ENCODE results near the gene SPRYD4. TPM values are rescaled to one million over a fixed set of nuclear protein-coding genes. Genes with fewer than 3 reads are reported as not detected.
A peak's percentile ranks its signal among the peaks of the same experiment; 100 is the strongest.
"Not testable (repeated sequence)": the region's sequence is repeated elsewhere in the genome, so short reads cannot be mapped to it uniquely, and the experiment has no call there.

The SPRYD4 gene
- total and polyA plus RNA-seq, 10 of the 15 experiments (the other 5 are each of a cell fraction or from before 2014, with no cell fraction given), result 4.1 to 6.0 (median 5.1) TPM

DNA sequence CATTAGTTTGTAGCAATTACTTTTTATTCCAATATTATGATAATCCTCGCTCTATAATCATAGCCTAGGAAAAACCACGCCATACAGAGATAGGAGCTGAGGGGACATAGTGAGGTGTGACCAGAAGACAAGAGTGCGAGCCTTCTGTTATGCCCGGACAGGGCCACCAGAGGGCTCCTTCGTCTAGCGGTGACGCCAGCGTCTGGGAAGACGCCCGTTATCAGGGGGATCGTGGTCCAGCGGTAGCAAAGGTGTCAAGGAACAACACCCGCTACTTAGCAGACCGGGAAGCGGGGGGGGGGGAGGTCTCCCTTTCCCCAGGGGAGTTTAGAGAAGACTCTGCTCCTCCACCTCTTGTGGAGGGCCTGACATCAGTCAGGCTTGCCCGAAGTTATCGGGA lies 28.3 kb downstream of the SPRYD4 start:
- H3K79me2 ChIP-seq (ENCODE audit: control insufficient read depth, insufficient read depth, low read length); BruUV-seq (replicated peaks); H2AFZ ChIP-seq (ENCODE audit: control insufficient read depth, low read depth, low read length); DNase-seq (ENCODE audit: low read depth, low spot score); POLR2A ChIA-PET; H3K4me2 ChIP-seq (ENCODE audit: control insufficient read depth, insufficient read depth); in situ Hi-C loops (cut with MboI); H3K36me3 ChIP-seq (ENCODE audit: control insufficient read depth in 2 of 2, insufficient read depth in 2 of 2, low read length in 1 of 2); intact Hi-C loops (cut with micrococcal nuclease; ENCODE audit: unreplicated experiment); FAIRE-seq; H3K9me3 ChIP-seq (replicated peaks; ENCODE audit: control insufficient read depth, insufficient read depth, low read length); H3K4me1 ChIP-seq (ENCODE audit: control insufficient read depth, insufficient read depth, low read length); H3K27ac ChIP-seq (ENCODE audit: control insufficient read depth, insufficient read depth); H4K20me1 ChIP-seq (ENCODE audit: control insufficient read depth, insufficient read depth); H3K4me3 ChIP-seq; H3K9ac ChIP-seq (ENCODE audit: control insufficient read depth, insufficient read depth, low read length); H3K27me3 ChIP-seq (replicated peaks in 1 of 2; ENCODE audit: control insufficient read depth in 2 of 2, insufficient read depth in 2 of 2, low read length in 1 of 2); ATAC-seq: not testable (repeated sequence)
- TF ChIP-seq, protein P1, sequence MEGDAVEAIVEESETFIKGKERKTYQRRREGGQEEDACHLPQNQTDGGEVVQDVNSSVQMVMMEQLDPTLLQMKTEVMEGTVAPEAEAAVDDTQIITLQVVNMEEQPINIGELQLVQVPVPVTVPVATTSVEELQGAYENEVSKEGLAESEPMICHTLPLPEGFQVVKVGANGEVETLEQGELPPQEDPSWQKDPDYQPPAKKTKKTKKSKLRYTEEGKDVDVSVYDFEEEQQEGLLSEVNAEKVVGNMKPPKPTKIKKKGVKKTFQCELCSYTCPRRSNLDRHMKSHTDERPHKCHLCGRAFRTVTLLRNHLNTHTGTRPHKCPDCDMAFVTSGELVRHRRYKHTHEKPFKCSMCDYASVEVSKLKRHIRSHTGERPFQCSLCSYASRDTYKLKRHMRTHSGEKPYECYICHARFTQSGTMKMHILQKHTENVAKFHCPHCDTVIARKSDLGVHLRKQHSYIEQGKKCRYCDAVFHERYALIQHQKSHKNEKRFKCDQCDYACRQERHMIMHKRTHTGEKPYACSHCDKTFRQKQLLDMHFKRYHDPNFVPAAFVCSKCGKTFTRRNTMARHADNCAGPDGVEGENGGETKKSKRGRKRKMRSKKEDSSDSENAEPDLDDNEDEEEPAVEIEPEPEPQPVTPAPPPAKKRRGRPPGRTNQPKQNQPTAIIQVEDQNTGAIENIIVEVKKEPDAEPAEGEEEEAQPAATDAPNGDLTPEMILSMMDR (IDR thresholded peaks at IDR 0.05 in 2 of 3, conservative IDR thresholded peaks at IDR 0.05 in 1 of 3; ENCODE audit: control insufficient read depth in 2 of 3, extremely low read depth in 1 of 3, insufficient read depth in 1 of 3, low read depth in 3 of 3, low read length in 3 of 3), result peak; percentile 20 to 38 (median 24); a peak in 3 of 6 replicates
- peak; percentile 37; the same call in 1 of the 2 replicates for TF ChIP-seq CREM (IDR thresholded peaks at IDR 0.05; ENCODE audit: low read depth)
- TF ChIP-seq RAD21 (IDR thresholded peaks at IDR 0.05; ENCODE audit: insufficient read depth, low read depth, low read length), result peak; percentile 34; the same call in 1 of the 2 replicates
- CTCF ChIA-PET, result interaction anchor here (1.2 to 1.6 kb wide), 4 partner anchors 12 to 76 kb away, joined by 3 to 5 read pairs (median 3); no protein-coding TSS in a partner anchor
- 15% methylated on average over 14 of the region's 17 CpGs for WGBS (ENCODE audit: insufficient coverage, insufficient replicate concordance, low lambda C conversion rate, missing lambda C conversion rate)
- RAD21 ChIA-PET (ENCODE audit: unreplicated experiment), result interaction anchor here (1.2 kb wide), 2 partner anchors 140 to 305 kb away, joined by 3 to 4 read pairs; no protein-coding TSS in a partner anchor
- SMC1A ChIA-PET (ENCODE audit: uncharacterized antibody, unreplicated experiment), result interaction anchor here (1.0 to 1.2 kb wide), 3 partner anchors 23 to 758 kb away, joined by 3 to 4 read pairs (median 3); partner anchors contain the start of gene ZC3H10

DNA sequence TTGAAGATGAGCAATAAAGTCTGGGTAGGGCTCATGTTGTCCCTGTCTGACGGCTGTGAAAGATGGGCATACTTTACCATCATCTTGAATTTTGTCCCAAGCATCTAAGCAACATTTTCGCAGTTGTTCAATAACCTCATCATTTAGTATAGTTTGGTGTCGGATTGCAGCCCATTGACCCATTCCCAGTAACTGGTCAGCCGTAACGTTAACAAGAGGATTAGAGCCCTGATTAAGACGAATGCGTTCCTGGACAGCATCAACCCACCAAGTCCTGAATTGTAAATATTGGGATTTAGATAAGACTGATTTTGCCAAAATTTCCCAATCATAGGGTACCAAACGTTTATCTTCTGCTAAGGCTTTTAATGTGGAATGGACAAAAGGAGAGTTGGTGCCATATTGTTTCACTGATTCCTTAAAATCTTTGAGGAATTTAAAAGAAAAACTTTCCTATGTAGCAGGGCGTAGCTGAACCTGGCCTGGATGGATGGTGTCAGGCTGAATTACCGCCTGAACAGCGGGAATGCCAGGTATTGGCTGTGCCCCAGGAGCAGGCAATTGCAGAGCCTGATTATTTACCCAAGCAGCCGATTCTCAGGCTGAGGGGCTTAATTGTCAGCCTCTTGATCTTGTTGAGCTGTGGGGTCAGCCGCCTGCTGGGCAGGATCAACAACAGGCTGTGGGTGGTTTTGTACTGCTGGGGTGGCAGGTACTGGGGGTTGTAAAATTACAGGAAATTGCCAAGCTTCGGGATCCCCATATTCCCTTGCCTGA lies 29.9 kb downstream of the SPRYD4 start:
- RAD21 ChIA-PET (ENCODE audit: unreplicated experiment); H3K79me2 ChIP-seq (ENCODE audit: control insufficient read depth, insufficient read depth, low read length); H3K27ac ChIP-seq (ENCODE audit: control insufficient read depth, insufficient read depth); H3K4me3 ChIP-seq; SMC1A ChIA-PET (ENCODE audit: uncharacterized antibody, unreplicated experiment); H4K20me1 ChIP-seq (ENCODE audit: control insufficient read depth, insufficient read depth); DNase-seq (ENCODE audit: low read depth, low spot score); H3K36me3 ChIP-seq (ENCODE audit: control insufficient read depth in 2 of 2, insufficient read depth in 2 of 2, low read length in 1 of 2); H3K4me2 ChIP-seq (ENCODE audit: control insufficient read depth, insufficient read depth); in situ Hi-C loops (cut with MboI); H3K27me3 ChIP-seq (replicated peaks in 1 of 2; ENCODE audit: control insufficient read depth in 2 of 2, insufficient read depth in 2 of 2, low read length in 1 of 2); H3K4me1 ChIP-seq (ENCODE audit: control insufficient read depth, insufficient read depth, low read length); H3K9me3 ChIP-seq (replicated peaks; ENCODE audit: control insufficient read depth, insufficient read depth, low read length); POLR2A ChIA-PET; CTCF ChIA-PET; H2AFZ ChIP-seq (ENCODE audit: control insufficient read depth, low read depth, low read length); BruUV-seq (replicated peaks); ATAC-seq; FAIRE-seq; H3K9ac ChIP-seq (ENCODE audit: control insufficient read depth, insufficient read depth, low read length): not testable (repeated sequence)
- 56% methylated on average over 14 of the region's 14 CpGs for WGBS (ENCODE audit: insufficient coverage, insufficient replicate concordance, low lambda C conversion rate, missing lambda C conversion rate)
- intact Hi-C loops (cut with micrococcal nuclease; ENCODE audit: unreplicated experiment), result loop anchor here (2.0 kb wide), 1 partner anchor 306 kb away; no protein-coding TSS in a partner anchor

DNA sequence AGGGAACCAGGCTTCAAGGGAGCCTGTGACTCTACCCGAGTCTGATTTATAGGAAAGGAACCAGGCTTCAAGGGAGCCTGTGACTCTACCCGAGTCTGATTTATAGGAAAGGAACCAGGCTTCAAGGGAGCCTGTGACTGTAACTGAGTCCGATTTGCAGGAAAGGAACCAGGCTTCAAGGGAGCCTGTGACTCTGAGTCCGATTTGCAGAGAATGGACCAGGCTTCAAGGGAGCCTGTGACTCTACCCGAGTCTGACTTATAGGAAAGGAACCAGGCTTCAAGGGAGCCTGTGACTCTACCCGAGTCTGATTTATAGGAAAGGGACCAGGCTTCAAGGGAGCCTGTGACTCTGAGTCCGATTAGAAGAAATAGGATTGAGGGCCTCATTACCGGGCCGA lies 31.1 kb downstream of the SPRYD4 start:
- RAD21 ChIA-PET (ENCODE audit: unreplicated experiment); H4K20me1 ChIP-seq (ENCODE audit: control insufficient read depth, insufficient read depth); BruUV-seq (replicated peaks); H3K79me2 ChIP-seq (ENCODE audit: control insufficient read depth, insufficient read depth, low read length); H3K4me2 ChIP-seq (ENCODE audit: control insufficient read depth, insufficient read depth); POLR2A ChIA-PET; H3K4me1 ChIP-seq (ENCODE audit: control insufficient read depth, insufficient read depth, low read length); H3K9me3 ChIP-seq (replicated peaks; ENCODE audit: control insufficient read depth, insufficient read depth, low read length); SMC1A ChIA-PET (ENCODE audit: uncharacterized antibody, unreplicated experiment); H3K4me3 ChIP-seq; in situ Hi-C loops (cut with MboI); H3K9ac ChIP-seq (ENCODE audit: control insufficient read depth, insufficient read depth, low read length); DNase-seq (ENCODE audit: low read depth, low spot score); ATAC-seq; H3K27ac ChIP-seq (ENCODE audit: control insufficient read depth, insufficient read depth); H3K36me3 ChIP-seq (ENCODE audit: control insufficient read depth in 2 of 2, insufficient read depth in 2 of 2, low read length in 1 of 2); H2AFZ ChIP-seq (ENCODE audit: control insufficient read depth, low read depth, low read length); FAIRE-seq; H3K27me3 ChIP-seq (replicated peaks in 1 of 2; ENCODE audit: control insufficient read depth in 2 of 2, insufficient read depth in 2 of 2, low read length in 1 of 2): not testable (repeated sequence)
- intact Hi-C loops (cut with micrococcal nuclease; ENCODE audit: unreplicated experiment), result loop anchor here (2.0 kb wide), 1 partner anchor 307 kb away; no protein-coding TSS in a partner anchor
- WGBS (ENCODE audit: insufficient coverage, insufficient replicate concordance, low lambda C conversion rate, missing lambda C conversion rate), result 49% methylated on average over 9 of the region's 9 CpGs
- CTCF ChIA-PET, result interaction anchor here (0.6 kb wide), 1 partner anchor 657 kb away, joined by 4 read pairs; no protein-coding TSS in a partner anchor
